Nephron progenitor cell (in vitro differentiated cells): ENCODE data around the gene RCSD1.

Source experiments
- DNase-seq: peaks from one replicate; pipeline ENCODE4 v3.0.0; 2021
- H3K27ac Mint-ChIP-seq: 2 replicates; pipeline ENCODE4 v1.8.0; 2021; ENCODE audit warnings: mild to moderate bottlenecking, moderate library complexity, mixed read lengths
- H3K27me3 Mint-ChIP-seq: 2 replicates; pipeline ENCODE4 v1.8.0; 2021; ENCODE audit warnings: mild to moderate bottlenecking, low read depth, mixed read lengths; ENCODE audit not compliant: poor library complexity
- H3K36me3 Mint-ChIP-seq: 2 replicates; pipeline ENCODE4 v1.8.0; 2021; ENCODE audit warnings: low read depth, mixed read lengths
- H3K4me1 Mint-ChIP-seq: 2 replicates; pipeline ENCODE4 v1.8.0; 2021; ENCODE audit warnings: mixed read lengths
- H3K4me3 Mint-ChIP-seq: 2 replicates; pipeline ENCODE4 v1.8.0; 2021; ENCODE audit warnings: mild to moderate bottlenecking, moderate library complexity, mixed read lengths
- H3K9me3 Mint-ChIP-seq: 2 replicates; pipeline ENCODE4 v1.8.0; 2021; ENCODE audit warnings: mild to moderate bottlenecking, moderate library complexity, mixed read lengths
- CTCF ChIP-seq: fragments of 200-600 bp; sonication (generic); IDR thresholded peaks from 2 replicates; pipeline ENCODE4 v1.5.0; 2021; ENCODE audit warnings: antibody characterized with exemption

RCSD1 gene

GRCh38 chr1:167750641-167751040 lies 120.6 kb downstream of the RCSD1 start:
- H3K9me3 Mint-ChIP-seq, result no peaks in the 10 kb centered on the region
- no peak for TF ChIP-seq CTCF
- DNase-seq, result no peak
- no peaks in the 10 kb centered on the region for H3K27me3 Mint-ChIP-seq
- no peaks in the 10 kb centered on the region for H3K36me3 Mint-ChIP-seq
- H3K4me3 Mint-ChIP-seq, result no peak overlapping the region
- H3K4me1 Mint-ChIP-seq, result peaks cover 14% of the 10 kb centered on the region
- H3K27ac Mint-ChIP-seq, result no peak overlapping the region

- no peaks in the 10 kb centered on the region for H3K27me3 Mint-ChIP-seq
- no peak for TF ChIP-seq CTCF
- peaks cover 21% of the 10 kb centered on the region for H3K4me1 Mint-ChIP-seq
- no peak for DNase-seq
- no peaks in the 10 kb centered on the region for H3K9me3 Mint-ChIP-seq
- H3K27ac Mint-ChIP-seq, result no peak overlapping the region
- no peak overlapping the region for H3K4me3 Mint-ChIP-seq
- H3K36me3 Mint-ChIP-seq, result no peaks in the 10 kb centered on the region
Observed at GRCh38 chr1:167751676-167752075, 121.6 kb downstream of the RCSD1 start.

GRCh38 chr1:167752219-167752985 lies 122.4 kb downstream of the RCSD1 start:
- no peaks in the 10 kb centered on the region for H3K27me3 Mint-ChIP-seq
- no peaks in the 10 kb centered on the region for H3K36me3 Mint-ChIP-seq
- peaks cover 26% of the 10 kb centered on the region for H3K4me1 Mint-ChIP-seq

GRCh38 chr1:167755654-167756053 lies 125.6 kb downstream of the RCSD1 start:
- H3K4me3 Mint-ChIP-seq, result no peak overlapping the region
- TF ChIP-seq CTCF, result no peak
- H3K36me3 Mint-ChIP-seq, result peaks cover 6% of the 10 kb centered on the region
- H3K27me3 Mint-ChIP-seq, result no peaks in the 10 kb centered on the region
- no peaks in the 10 kb centered on the region for H3K9me3 Mint-ChIP-seq
- peaks cover 36% of the 10 kb centered on the region for H3K4me1 Mint-ChIP-seq
- DNase-seq, result no peak
- peak overlapping the region; percentile 91 for H3K27ac Mint-ChIP-seq

More at GRCh38 chr1:167752219-167752985, 122.4 kb downstream of the RCSD1 start:
- H3K27ac Mint-ChIP-seq, result peak overlapping the region; percentile 2
- DNase-seq, result no peak
- no peak overlapping the region for H3K4me3 Mint-ChIP-seq
- H3K9me3 Mint-ChIP-seq, result no peaks in the 10 kb centered on the region
- no peak for TF ChIP-seq CTCF
